ENCODE data around the gene C1orf210. TPM values are rescaled to one million over a fixed set of nuclear protein-coding genes. Genes with fewer than 3 reads are reported as not detected.

Gene C1orf210
- total RNA-seq, 1 experiment from 2014 or later = 7.8 TPM

- H3K36me3 ChIP-seq (ENCODE audit: control insufficient read depth, insufficient read depth, low read length) = no peaks in the 10 kb centered on the region
- Mint-ChIP-seq H3K27me3 (ENCODE audit: insufficient read depth, unreplicated experiment) (no peaks in the 10 kb centered on the region), H3K9me3 (ENCODE audit: unreplicated experiment) (no peaks in the 10 kb centered on the region), H3K4me3 (ENCODE audit: unreplicated experiment) (no peak overlapping the region), H3K4me1 (ENCODE audit: low read depth, unreplicated experiment) (no peaks in the 10 kb centered on the region), H3K27ac (ENCODE audit: unreplicated experiment) (no peak overlapping the region), H3K36me3 (ENCODE audit: insufficient read depth, unreplicated experiment) (no peaks in the 10 kb centered on the region)
- no peak for TF ChIP-seq CTCF (IDR thresholded peaks at IDR 0.05; ENCODE audit: insufficient read depth in 1 of 2, low read depth in 1 of 2, low read length in 1 of 2, severe bottlenecking in 1 of 2, unreplicated experiment in 1 of 2)
- CTCF ChIA-PET = no interaction called here
- no peaks in the 10 kb centered on the region for H3K9me3 ChIP-seq
- intact Hi-C loops (cut with micrococcal nuclease; ENCODE audit: unreplicated experiment) = no loop called here
- no peak for DNase-seq
- no peak overlapping the region for H3K4me3 ChIP-seq (ENCODE audit: low read depth, low read length)
- no TSS peak for BruUV-seq (replicated peaks)
- no peaks in the 10 kb centered on the region for H3K4me1 ChIP-seq
- H3K27me3 ChIP-seq (replicated peaks; ENCODE audit: control insufficient read depth, insufficient read depth, low read length) = no peaks in the 10 kb centered on the region
- POLR2A ChIA-PET = no interaction called here
Measured at GRCh38 chr1:43294761-43295160, 9.4 kb upstream of the C1orf210 start.

GRCh38 chr1:43293896-43294760, 8.7 kb upstream of the C1orf210 start:
- no peak overlapping the region for H3K4me3 Mint-ChIP-seq (ENCODE audit: unreplicated experiment)
- H3K4me1 ChIP-seq = no peaks in the 10 kb centered on the region
- CTCF ChIA-PET = no interaction called here

GRCh38 chr1:43293176-43293575, 7.8 kb upstream of the C1orf210 start:
- no peaks in the 10 kb centered on the region for H3K27me3 ChIP-seq (replicated peaks; ENCODE audit: control insufficient read depth, insufficient read depth, low read length)
- no peak for DNase-seq
- H3K4me3 ChIP-seq (ENCODE audit: low read depth, low read length) = no peak overlapping the region
- intact Hi-C loops (cut with micrococcal nuclease; ENCODE audit: unreplicated experiment) = no loop called here
- H3K4me1 ChIP-seq = no peaks in the 10 kb centered on the region
- POLR2A ChIA-PET = no interaction called here
- CTCF ChIA-PET = no interaction called here
- Mint-ChIP-seq H3K9me3 (ENCODE audit: unreplicated experiment) (no peaks in the 10 kb centered on the region), H3K27ac (ENCODE audit: unreplicated experiment) (no peak overlapping the region), H3K4me1 (ENCODE audit: low read depth, unreplicated experiment) (no peaks in the 10 kb centered on the region), H3K4me3 (ENCODE audit: unreplicated experiment) (no peak overlapping the region), H3K27me3 (ENCODE audit: insufficient read depth, unreplicated experiment) (no peaks in the 10 kb centered on the region), H3K36me3 (ENCODE audit: insufficient read depth, unreplicated experiment) (no peaks in the 10 kb centered on the region)
- no peaks in the 10 kb centered on the region for H3K36me3 ChIP-seq (ENCODE audit: control insufficient read depth, insufficient read depth, low read length)
- TF ChIP-seq CTCF (IDR thresholded peaks at IDR 0.05; ENCODE audit: insufficient read depth in 1 of 2, low read depth in 1 of 2, low read length in 1 of 2, severe bottlenecking in 1 of 2, unreplicated experiment in 1 of 2) = no peak
- BruUV-seq (replicated peaks) = no TSS peak
- H3K9me3 ChIP-seq = no peaks in the 10 kb centered on the region

More at GRCh38 chr1:43293896-43294760, 8.7 kb upstream of the C1orf210 start:
- Histone ChIP-seq H3K36me3 (ENCODE audit: control insufficient read depth, insufficient read depth, low read length) (no peaks in the 10 kb centered on the region), H3K27me3 (replicated peaks; ENCODE audit: control insufficient read depth, insufficient read depth, low read length) (no peaks in the 10 kb centered on the region), H3K9me3 (no peaks in the 10 kb centered on the region), H3K4me3 (ENCODE audit: low read depth, low read length) (no peak overlapping the region)
- no peaks in the 10 kb centered on the region for H3K27me3 Mint-ChIP-seq (ENCODE audit: insufficient read depth, unreplicated experiment)
- no peak overlapping the region for H3K27ac Mint-ChIP-seq (ENCODE audit: unreplicated experiment)
- no peaks in the 10 kb centered on the region for H3K4me1 Mint-ChIP-seq (ENCODE audit: low read depth, unreplicated experiment)
- no peak for DNase-seq
- BruUV-seq (replicated peaks) = no TSS peak
- intact Hi-C loops (cut with micrococcal nuclease; ENCODE audit: unreplicated experiment) = no loop called here
- no peaks in the 10 kb centered on the region for H3K9me3 Mint-ChIP-seq (ENCODE audit: unreplicated experiment)
- POLR2A ChIA-PET = no interaction called here
- no peak for TF ChIP-seq CTCF (IDR thresholded peaks at IDR 0.05; ENCODE audit: insufficient read depth in 1 of 2, low read depth in 1 of 2, low read length in 1 of 2, severe bottlenecking in 1 of 2, unreplicated experiment in 1 of 2)
- H3K36me3 Mint-ChIP-seq (ENCODE audit: insufficient read depth, unreplicated experiment) = no peaks in the 10 kb centered on the region
